ENCODE measurements around the gene SLC44A5.

SLC44A5 gene

DNA sequence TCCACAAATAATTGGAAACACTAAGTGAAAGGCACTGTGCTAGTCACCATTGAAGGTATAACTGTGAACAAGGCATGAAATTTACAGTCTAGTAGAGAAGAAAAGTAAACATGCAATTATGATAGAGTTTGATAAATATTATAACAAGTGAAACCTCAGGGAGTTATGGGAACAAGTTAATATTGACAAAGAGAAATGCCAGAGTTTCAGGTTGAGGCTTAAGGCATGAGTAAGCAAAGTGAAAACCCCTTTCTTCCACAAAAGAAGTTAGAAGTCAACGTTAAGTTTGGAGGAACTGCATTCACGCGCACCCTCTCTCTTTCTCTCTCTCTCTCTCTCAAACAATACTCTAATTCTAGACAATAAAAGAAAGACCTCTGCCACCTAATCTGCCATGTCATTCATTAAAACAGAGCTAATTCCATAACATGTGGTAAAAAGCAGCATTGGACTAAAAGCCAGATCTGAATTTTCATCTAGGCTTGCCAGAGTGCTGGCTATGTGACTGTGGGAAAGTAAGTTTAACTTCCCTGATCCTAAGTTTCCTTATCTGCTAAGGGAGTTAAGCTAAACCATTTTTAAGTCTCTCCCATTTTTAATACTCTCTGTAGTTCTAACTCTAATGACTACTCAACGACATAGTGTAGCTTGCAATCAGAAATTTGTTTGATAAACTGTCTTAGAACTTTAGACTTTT is 22.0 kb downstream of the SLC44A5 start:
- DNase-seq: no peak

DNA sequence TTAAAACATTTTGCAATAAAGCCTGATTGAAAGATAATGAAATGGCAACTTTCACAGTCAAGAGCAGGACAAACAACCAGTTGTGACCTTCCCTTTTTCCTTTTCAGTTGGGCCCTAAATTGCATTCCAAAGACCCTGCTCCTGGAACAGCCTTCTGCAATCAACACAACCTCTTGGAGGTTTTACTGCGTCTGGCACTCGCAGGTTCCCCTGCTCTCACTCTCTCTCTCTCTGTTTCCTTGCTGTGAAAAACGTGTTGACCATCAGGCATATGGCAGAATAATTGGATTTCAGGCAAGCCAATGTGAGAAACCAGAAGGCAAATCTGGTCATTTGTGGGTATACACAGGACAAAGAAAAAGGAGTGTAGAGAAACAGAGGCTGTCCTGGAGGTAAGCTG is 23.2 kb downstream of the SLC44A5 start:
- no peak for DNase-seq

DNA sequence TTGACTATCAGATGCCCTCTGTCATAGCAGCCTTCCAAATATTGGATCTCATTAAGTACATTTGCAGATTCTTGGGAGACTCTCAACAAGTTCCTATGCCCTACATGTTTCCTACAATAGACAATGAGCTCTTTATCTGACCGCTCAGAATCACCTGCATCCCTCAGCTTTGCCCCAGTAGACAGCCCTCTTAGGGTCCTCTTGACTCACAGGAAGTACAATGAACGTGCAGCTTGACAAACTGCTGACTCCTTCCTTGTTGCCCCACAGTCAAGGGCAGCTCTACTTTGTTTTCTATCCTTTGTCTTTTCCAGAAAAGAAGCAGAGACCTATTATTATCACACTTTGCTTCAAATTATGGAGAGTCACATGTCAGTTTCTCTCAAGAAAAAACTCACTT is 27.6 kb downstream of the SLC44A5 start:
- DNase-seq: no peak

DNA sequence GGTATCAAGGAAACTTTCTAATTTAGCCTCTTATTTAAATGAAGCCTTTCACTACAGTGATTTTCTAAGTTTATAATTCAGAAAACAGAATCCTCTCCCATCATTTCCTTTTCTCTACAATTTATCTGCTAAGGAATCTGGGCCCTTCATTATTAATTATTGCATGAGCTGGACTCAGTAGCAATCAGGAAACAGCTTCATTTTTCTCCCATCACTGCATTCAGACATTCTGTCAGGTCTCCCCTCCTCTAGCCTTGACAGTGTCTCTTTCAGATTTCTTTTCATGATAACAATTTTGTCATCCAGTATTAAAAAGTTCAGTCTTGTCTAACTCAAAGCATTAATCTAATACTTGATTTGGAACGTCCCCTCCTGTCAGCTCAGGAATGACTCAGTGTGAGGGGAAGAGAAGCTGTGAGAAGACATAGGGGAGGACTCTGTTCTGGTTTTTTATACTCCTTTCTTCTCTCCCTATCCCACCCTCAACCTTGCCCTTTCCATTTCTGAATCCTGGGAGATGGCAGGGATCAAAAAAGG is 28.1 kb downstream of the SLC44A5 start:
- DNase-seq: no peak

DNA sequence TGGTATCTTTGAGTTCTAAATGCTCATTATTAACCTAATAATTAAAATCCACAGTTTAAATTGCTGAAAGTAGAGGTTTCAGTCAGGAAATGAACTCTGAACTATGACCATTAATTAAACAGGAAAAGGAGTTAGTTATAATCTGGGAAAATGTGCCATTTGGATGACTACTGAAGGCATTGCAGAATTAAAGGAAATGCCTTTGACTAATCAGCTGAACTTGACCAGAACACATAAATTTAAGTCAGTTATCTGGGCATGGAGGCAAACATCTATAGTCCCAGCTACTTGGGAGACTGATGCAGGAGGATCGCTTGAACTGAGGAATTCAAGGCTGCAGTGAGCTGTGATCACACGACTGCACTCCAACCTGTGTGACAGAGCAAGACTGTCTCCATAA is 31.9 kb downstream of the SLC44A5 start:
- DNase-seq: no peak

DNA sequence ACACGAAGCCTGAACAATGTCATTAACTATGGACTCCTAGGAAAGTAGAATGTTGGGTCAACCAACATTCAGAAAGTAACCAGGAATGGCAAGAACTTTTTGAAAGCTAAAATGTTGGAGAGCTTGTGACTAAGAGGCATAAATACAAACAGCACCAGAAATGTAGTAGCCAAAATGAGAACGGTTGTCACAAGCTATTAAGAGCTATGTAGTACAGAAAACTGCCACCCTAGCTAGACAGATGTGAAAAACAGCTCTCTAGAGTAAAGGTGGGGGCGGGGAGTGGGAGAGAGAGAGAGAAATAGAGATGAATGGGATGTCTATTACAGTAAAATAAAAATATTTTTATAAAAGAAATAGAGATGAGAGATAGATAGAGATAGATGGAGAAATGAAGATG is 35.1 kb downstream of the SLC44A5 start:
- DNase-seq: no peak

DNA sequence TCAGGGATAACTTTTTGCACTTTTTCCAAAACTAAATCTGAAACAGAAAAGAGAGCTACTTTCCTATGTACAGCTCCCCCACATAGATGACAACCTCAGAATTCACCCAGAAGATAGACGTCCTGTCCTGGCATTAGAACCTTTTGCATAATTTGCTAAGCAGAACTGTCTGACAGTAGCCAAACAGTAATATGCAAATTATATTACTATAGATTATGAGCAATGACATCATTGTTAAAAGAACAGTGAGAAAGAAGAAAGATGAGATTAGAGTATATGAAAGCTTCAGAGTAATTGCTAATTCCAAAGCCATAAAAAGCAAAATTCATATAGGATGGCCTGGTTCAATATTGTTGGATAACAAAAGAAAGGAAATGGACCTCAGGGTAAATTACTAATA is 43.7 kb downstream of the SLC44A5 start:
- DNase-seq: no peak

DNA sequence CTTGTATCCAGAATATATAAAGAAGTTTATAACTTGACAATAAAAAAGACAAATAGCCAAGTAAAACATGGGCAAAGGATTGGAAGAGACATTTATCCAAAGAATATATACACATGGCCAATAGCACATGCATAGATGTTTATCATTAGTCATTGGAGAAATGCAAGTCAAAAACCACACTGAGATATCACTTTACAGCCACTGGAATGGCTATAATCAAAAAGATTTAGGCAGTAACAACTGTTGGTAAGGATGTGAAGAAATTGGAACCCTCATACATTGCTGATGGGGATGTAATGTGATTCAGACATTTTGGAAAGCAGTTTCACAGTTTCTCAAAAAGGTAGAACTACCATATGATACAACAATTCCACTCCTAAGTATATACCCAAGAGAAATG is 51.1 kb downstream of the SLC44A5 start:
- no peak for DNase-seq

DNA sequence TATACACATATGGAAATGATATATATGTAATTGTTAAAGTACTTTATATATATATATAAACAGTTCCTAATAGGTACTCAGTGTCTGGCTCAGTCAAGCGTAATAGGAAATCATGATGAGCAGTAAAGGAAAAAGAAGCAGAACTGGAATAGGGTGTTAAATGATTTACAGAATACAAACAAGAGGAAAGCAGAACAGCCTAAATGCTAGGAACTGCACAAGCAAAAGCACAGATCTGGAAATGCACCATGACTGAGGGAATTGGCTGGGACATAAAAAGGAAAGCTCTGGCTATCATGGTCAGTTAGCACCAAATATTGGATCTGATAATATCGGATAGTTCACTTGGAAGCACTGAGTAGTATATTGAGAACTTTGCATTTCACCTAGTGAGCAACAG is 51.8 kb downstream of the SLC44A5 start:
- DNase-seq: no peak

DNA sequence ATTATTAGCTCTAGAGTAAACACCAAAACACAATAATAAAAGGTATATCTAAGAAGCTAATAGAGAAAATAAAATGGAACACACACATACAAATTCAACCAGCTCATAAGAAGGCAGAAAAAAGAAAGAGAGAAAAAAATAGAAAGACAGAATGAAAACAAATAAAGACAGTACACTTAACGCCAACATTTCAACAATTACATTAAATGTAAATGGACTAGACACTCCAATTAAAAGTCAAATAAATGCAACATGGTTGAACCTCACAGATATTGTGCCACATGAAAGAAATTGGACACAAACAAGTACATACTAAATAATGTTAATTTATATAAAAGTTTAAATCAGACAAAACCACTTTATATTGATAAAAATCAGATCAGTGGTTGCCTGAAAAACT is 56.0 kb downstream of the SLC44A5 start:
- DNase-seq: no peak

DNA sequence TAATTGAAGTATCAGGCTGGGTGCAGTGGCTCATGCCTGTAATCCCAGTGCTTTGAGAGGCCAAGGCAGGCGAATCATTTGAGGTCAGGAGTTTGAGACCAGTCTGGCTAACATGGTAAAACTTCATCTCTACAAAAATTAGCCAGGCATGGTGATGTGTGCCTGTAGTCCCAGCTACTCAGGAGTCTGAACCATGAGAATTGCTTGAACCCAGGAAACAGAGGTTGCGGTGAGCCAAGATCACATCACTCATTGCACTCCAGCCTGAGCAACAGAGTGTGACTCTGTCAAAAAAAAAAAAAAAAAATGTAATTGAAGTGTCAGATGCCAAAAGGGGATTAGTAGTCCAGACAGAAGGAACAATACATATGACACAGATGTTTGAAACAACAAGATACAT is 56.7 kb downstream of the SLC44A5 start:
- no peak for DNase-seq

DNA sequence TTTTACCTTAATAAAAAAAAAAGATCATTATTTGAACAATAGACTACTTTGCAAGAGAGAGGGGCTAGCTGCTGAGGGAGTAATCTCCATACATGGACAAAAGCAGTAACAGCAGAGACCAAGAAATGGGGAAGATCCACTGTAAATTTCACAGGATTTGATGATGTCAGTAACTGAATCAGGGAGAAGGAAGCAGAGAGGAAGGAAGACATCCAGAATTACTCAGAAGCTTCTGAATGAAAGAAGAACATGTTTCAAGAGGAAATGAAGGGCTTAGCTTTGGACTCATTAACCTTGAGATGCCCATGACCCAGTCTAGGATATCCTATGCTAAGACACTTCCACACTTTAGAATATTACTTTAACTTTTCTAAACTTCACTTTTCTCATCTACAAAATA is 60.4 kb downstream of the SLC44A5 start:
- DNase-seq: no peak

DNA sequence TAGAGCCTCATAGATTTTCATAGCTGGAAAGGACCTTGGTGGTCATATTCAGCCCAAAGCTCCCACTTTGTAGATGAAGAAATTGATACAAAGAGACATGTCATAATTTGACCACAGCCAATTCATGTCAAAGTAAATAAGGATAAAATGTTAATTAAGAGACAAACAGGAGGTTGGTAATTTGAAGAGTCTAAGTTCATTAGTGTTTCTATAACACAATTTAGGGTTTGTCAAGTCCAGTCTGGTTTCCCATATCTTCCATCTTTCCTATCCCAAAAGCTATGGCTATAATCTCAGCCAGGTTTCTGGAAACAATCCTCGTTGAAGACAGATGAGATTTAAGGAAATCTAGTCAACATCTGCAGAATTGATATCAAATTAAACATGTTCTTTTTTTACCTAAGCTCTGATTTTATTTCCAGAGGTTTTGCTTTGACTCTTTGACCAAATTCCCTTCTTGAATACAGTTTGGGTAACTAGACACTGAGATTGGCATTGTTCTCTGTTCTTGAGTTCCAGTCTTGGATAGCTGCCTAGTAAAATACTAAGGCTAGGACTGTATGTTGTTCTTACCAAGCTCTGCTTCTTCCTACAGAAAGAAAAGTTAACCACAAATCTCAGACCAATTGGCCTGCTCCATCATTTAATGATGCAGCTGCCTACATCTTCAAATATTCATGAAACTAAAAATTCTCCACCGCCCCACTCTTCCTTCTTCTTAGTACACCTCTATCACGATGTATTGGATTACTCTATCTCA is 62.0 kb downstream of the SLC44A5 start:
- no peak for DNase-seq

DNA sequence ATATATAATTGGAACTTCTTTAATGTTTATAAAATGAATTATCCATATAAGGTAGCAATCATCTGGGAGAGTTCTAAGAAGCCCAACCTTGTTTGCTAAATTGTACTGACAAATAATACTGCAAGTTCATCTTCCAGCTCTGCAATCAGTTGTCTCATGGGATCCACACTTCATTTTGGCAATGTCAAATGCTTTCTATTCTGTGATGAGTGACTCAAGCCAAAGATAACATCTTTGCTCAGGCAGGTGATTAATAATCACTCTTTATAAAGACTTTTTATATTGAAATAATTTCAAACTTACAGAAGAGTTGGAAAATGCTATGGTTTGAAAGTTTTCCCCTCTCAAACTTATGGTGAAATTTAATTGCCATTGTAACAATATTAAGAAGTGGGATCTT is 67.2 kb downstream of the SLC44A5 start:
- no peak for DNase-seq

DNA sequence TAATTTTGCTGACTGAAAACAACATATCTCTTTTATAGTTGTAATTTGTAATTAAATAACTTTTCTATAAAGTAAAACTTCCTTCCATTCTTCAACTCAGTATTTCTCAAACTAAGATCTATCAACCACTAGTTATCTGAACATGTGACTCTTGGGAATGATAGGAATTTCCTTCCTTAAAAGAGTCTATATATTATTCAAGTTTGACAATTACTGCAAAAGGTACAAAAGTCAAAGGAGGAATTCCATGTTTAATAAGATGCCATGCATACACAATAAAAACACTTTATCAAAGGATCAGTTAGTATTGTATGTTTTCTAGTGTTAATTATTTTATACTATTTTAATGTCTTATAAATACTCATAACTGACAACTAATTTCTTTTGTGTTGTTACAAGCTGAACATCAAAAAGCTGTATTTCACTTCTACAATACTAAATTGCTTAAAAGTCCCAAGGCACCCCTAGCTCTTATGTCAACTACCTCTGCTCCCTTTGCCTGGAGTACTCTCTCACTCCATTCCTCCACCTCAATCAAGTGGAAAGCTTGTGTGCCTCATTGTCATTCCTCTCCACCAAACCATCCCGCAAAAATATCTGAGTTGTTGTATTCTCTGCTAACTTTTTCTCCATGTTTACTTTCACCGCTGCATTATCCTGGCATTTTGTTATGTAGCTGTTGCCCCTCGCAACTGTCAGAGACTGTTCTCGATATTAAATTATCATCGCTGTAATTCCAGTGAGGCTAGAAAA is 67.9 kb downstream of the SLC44A5 start:
- no peak for DNase-seq

DNA sequence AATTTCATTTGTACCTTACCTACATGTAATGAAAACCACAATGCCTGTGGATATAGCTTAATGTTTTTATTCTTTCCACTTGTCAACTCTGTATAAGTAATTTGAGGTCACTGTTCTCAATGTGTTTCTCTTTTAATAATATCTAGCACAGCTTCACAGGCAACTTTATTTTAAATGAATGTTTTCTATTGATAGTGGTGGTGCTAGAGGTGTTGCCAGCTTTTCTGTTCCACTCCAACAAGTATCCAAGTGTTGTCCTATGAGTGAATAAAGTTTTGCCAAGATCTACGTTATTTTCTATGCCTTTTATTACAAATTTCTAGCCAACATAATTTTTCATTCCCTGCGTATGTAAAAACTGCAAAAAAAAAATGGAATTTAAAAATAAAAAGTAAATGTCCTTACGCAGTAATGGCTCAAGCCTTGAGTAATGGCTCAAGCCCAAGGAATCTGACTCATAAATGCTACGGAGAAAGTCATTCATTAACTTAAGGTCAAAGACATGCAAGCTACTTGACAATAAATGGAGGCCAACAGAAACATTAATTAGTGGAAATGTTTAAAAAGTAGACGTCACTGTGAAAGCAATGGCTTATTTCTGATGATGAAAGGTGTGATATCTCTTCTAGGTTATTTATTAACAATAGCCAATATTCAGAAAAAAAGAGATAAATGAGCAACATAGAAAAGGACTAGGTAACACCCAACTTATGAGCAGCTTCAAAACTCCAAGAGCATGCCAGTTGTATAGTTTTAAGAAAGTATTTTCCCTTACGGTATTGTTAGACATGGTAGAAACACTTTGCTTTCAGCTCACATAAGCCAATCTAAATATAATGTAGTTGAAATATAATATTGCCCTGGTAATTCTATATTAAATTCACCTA is 71.4 kb downstream of the SLC44A5 start:
- no peak for DNase-seq

DNA sequence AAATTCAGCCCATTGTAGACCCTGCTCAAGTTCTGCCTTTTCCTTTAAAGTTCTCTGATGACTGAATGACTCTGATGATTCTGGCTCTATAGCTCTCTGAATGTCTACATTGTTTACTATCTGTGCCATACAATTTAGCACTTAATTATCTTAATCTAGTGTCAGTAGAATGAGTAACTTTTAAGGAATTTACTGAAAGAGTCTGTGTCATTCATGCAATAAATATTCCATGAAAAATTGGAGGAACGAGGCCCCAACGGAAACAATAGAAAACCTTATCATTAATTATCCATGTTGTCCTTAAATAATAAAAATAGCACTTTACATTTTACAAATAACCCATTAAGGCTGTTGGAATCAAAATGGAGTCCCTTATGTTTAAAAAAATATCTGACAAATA is 77.8 kb downstream of the SLC44A5 start:
- DNase-seq: no peak

DNA sequence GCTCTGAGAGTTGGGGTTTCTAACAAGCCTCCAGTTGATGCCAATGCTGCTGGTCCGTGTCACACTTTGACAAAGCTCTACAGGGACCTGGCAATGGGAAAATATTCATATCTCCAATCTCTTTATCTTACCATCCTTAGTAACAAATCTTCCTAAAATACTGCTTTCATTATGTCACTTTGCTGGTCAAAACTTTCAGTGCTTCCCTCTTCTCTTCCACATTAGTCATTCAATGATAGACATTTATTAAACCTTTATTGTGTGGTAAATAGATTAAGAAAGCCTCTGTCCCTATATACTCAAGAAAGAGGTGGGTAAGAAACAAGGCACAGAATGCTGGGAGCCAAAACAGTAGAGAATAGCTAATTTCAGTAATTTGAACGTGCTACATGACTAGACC is 79.3 kb downstream of the SLC44A5 start:
- no peak for DNase-seq

DNA sequence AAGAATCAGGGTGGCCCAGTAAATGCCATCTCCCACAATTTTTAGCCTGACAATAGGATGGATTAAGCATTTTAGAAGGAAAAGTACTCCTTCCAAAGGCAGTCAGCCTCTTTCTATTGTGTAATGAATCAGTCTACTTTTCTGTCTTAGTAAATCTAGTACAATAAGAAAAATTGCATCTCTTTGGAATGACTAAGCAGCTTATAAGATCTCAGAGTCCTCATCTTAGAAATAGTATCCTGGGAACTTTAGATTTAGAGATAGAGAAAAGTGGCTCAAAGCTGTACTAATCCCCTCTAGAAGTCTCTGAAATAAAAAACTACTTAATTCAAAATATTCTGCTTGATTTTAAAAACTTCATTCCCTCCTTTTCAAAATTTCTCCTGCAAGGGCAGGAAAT is 81.4 kb downstream of the SLC44A5 start:
- no peak for DNase-seq

DNA sequence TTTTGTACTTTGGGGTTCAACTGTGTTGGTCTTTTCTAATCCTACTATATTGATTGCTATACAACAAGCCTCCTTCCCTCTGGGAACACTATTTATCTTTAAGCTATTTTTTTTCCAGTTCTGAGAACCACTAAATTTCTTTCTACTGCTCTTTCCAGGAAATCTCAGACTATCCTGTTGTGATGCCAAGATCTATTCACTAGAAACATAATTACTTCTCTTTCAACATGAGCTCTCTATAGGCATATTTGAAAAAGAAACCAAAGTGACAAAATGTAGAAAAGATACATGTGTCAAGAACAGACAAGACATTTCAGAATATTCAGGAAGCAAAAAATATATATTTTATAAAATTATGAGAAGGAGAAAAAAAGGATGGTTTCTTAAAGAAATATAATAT is 82.9 kb downstream of the SLC44A5 start:
- DNase-seq: no peak

DNA sequence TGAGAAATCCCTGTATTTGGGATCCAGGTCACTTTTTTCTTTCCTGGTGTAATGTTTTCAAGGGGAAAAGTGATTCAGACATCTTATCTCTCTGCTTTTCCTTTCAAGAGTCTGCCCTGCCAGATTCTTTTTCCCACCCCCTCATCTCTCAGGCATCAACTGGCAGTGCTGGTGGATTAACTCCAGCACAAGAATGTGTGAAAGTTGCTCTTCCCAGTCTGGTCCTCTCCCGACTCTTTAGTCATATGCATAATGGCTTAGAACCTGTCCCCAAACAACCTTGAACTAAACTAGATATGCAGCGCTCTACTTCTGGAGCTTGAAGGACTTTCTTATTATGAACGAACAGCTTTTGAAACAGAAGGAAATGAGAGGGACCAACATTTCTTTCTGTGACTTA is 88.5 kb downstream of the SLC44A5 start:
- no peak for DNase-seq

DNA sequence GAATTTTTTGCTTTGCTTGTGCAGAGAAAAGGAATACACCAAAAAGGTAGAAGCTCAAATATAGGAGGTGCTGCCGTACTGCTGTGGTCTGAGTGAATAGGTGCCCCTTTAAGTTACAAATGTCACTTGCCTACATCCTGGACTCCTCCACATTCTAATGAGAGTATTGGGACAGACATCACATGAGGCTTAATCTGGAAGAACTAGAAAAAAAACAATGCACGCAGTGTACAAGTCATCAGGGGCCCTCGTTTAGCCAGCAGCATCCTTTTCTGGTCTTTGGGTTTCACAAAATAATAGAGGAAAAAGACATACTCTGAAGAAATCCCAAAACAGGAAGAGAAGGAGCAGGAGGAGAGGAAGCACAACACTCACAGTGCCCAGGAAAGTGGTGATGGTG is 89.3 kb downstream of the SLC44A5 start:
- no peak for DNase-seq

Data from stimulated activated naive CD4-positive, alpha-beta T cell treated with Interleukin-2 at 50 U/mL for 16 hours (primary cell).